Measurements from ENCODE around the gene ARHGAP19.

ARHGAP19 gene

GRCh38 chr10:97332591-97333350, 40.3 kb upstream of the ARHGAP19 start:
- H3K36me3 ChIP-seq (replicated peaks in 1 of 2; ENCODE audit: control insufficient read depth in 2 of 2, insufficient read depth in 2 of 2, low read length in 2 of 2) = peaks cover 0 to 9% of the 10 kb centered on the region in 2 donors
- H2BK12ac ChIP-seq (ENCODE audit: low read length) = no peak overlapping the region
- no peak overlapping the region for H2BK120ac ChIP-seq (ENCODE audit: low read depth, low read length)
- H3K4me1 ChIP-seq (ENCODE audit: control insufficient read depth in 2 of 2, insufficient read depth in 1 of 2, low read depth in 1 of 2, low read length in 2 of 2) = peaks cover 18 to 27% of the 10 kb centered on the region in 2 donors
- H3K4ac ChIP-seq (ENCODE audit: low read length) = no peak overlapping the region
- H4K8ac ChIP-seq (ENCODE audit: low read depth, low read length) = no peak overlapping the region
- no CpG with 5 or more reads among the region's 18 CpGs for WGBS, 2 donors (ENCODE audit: extremely low coverage in 2 of 2, insufficient read length in 2 of 2, insufficient replicate concordance in 1 of 2)
- no peak overlapping the region for H3K18ac ChIP-seq (ENCODE audit: low read length)
- peak overlapping the region; percentile 87 for H2AFZ ChIP-seq (ENCODE audit: low read length)
- peak overlapping the region in 1 of 2 donors; percentile 84 for H3K4me3 ChIP-seq (ENCODE audit: low read length in 2 of 2)
- peaks cover 0 to 24% (median 8%) of the 10 kb centered on the region in 3 experiments for H3K27me3 ChIP-seq (ENCODE audit: control insufficient read depth in 3 of 3, insufficient read depth in 3 of 3, low read depth in 1 of 3, low read length in 3 of 3)
- H3K79me1 ChIP-seq (ENCODE audit: low read depth, low read length) = no peaks in the 10 kb centered on the region
- no peak overlapping the region for H3K27ac ChIP-seq (replicated peaks; ENCODE audit: low read length)
- H3K9me3 ChIP-seq (replicated peaks in 1 of 2; ENCODE audit: control insufficient read depth in 2 of 2, insufficient read depth in 1 of 2, low read depth in 1 of 2, low read length in 2 of 2) = no peaks in the 10 kb centered on the region
- no peak overlapping the region for H4K91ac ChIP-seq (ENCODE audit: low read depth, low read length, poor library complexity)
- no peak overlapping the region for H3K14ac ChIP-seq (ENCODE audit: low read length)
- no peak overlapping the region for H2BK5ac ChIP-seq (ENCODE audit: low read length)
- peak overlapping the region; percentile 89 for H3K4me2 ChIP-seq (ENCODE audit: insufficient read depth, low read length, poor library complexity, severe bottlenecking)
- H3K9ac ChIP-seq (ENCODE audit: low read depth, low read length, poor library complexity) = no peak overlapping the region
- no peak overlapping the region for H3K23ac ChIP-seq (ENCODE audit: low read depth, low read length, poor library complexity)
- H2AK5ac ChIP-seq (ENCODE audit: low read depth, low read length) = no peak overlapping the region
- peak; percentile 33 for DNase-seq (ENCODE audit: low spot score)
- H2BK15ac ChIP-seq (ENCODE audit: low read length) = no peak overlapping the region

GRCh38 chr10:97331153-97331703, 38.8 kb upstream of the ARHGAP19 start:
- Histone ChIP-seq H3K36me3 (replicated peaks in 1 of 2; ENCODE audit: control insufficient read depth in 2 of 2, insufficient read depth in 2 of 2, low read length in 2 of 2) (peaks cover 0 to 9% of the 10 kb centered on the region in 2 donors), H4K8ac (ENCODE audit: low read depth, low read length) (no peak overlapping the region), H2AK5ac (ENCODE audit: low read depth, low read length) (no peak overlapping the region), H3K4me2 (ENCODE audit: insufficient read depth, low read length, poor library complexity, severe bottlenecking) (no peak overlapping the region), H3K4ac (ENCODE audit: low read length) (no peak overlapping the region), H2BK5ac (ENCODE audit: low read length) (no peak overlapping the region), H3K4me3 (ENCODE audit: low read length in 2 of 2) (no peak overlapping the region), H3K14ac (ENCODE audit: low read length) (no peak overlapping the region), H2BK15ac (ENCODE audit: low read length) (no peak overlapping the region), H3K27ac (replicated peaks; ENCODE audit: low read length) (no peak overlapping the region), H4K91ac (ENCODE audit: low read depth, low read length, poor library complexity) (no peak overlapping the region), H2BK12ac (ENCODE audit: low read length) (no peak overlapping the region), H3K9me3 (replicated peaks in 1 of 2; ENCODE audit: control insufficient read depth in 2 of 2, insufficient read depth in 1 of 2, low read depth in 1 of 2, low read length in 2 of 2) (no peaks in the 10 kb centered on the region), H3K9ac (ENCODE audit: low read depth, low read length, poor library complexity) (no peak overlapping the region), H3K27me3 (ENCODE audit: control insufficient read depth in 3 of 3, insufficient read depth in 3 of 3, low read depth in 1 of 3, low read length in 3 of 3) (peaks cover 0 to 24% (median 5%) of the 10 kb centered on the region in 3 experiments), H3K79me1 (ENCODE audit: low read depth, low read length) (no peaks in the 10 kb centered on the region), H3K4me1 (ENCODE audit: control insufficient read depth in 2 of 2, insufficient read depth in 1 of 2, low read depth in 1 of 2, low read length in 2 of 2) (peaks cover 11 to 14% of the 10 kb centered on the region in 2 donors), H2AFZ (ENCODE audit: low read length) (no peak overlapping the region), H2BK120ac (ENCODE audit: low read depth, low read length) (no peak overlapping the region), H3K18ac (ENCODE audit: low read length) (no peak overlapping the region), H3K23ac (ENCODE audit: low read depth, low read length, poor library complexity) (no peak overlapping the region)
- no CpG with 5 or more reads among the region's 6 CpGs for WGBS, 2 donors (ENCODE audit: extremely low coverage in 2 of 2, insufficient read length in 2 of 2, insufficient replicate concordance in 1 of 2)
- DNase-seq (ENCODE audit: low spot score) = no peak

DNA sequence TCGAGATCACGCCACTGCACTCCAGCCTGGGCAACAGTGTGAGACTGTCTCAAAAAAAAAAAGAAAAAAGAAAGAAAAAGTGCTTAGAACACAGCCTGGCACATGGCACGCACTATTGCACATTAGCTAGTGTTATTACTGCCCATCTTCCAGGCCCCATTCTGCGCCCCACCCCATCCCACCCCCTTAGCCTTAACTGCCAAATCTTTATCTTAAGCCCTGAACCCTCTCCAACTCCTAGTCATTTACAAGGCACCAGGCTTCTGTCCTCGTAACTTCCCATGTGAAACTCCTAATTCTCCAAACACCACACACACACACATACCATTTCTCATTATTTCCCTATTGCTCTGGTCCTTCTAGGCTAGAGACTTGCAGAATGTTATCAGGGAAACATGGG, 37.3 kb upstream of the ARHGAP19 start:
- no peak for DNase-seq (ENCODE audit: low spot score)
- H3K27me3 ChIP-seq (ENCODE audit: control insufficient read depth in 3 of 3, insufficient read depth in 3 of 3, low read depth in 1 of 3, low read length in 3 of 3) = peaks cover 0 to 22% (median 0%) of the 10 kb centered on the region in 3 experiments
- H2BK5ac ChIP-seq (ENCODE audit: low read length) = no peak overlapping the region
- H3K27ac ChIP-seq (replicated peaks; ENCODE audit: low read length) = no peak overlapping the region
- no peaks in the 10 kb centered on the region for H3K79me1 ChIP-seq (ENCODE audit: low read depth, low read length)
- H3K36me3 ChIP-seq (replicated peaks in 1 of 2; ENCODE audit: control insufficient read depth in 2 of 2, insufficient read depth in 2 of 2, low read length in 2 of 2) = peaks cover 0 to 9% of the 10 kb centered on the region in 2 donors
- H3K14ac ChIP-seq (ENCODE audit: low read length) = no peak overlapping the region
- no peak overlapping the region for H3K4me2 ChIP-seq (ENCODE audit: insufficient read depth, low read length, poor library complexity, severe bottlenecking)
- no peaks in the 10 kb centered on the region for H3K9me3 ChIP-seq (replicated peaks in 1 of 2; ENCODE audit: control insufficient read depth in 2 of 2, insufficient read depth in 1 of 2, low read depth in 1 of 2, low read length in 2 of 2)
- H3K18ac ChIP-seq (ENCODE audit: low read length) = no peak overlapping the region
- no peak overlapping the region for H2BK15ac ChIP-seq (ENCODE audit: low read length)
- no peak overlapping the region for H4K8ac ChIP-seq (ENCODE audit: low read depth, low read length)
- H3K23ac ChIP-seq (ENCODE audit: low read depth, low read length, poor library complexity) = no peak overlapping the region
- no peak overlapping the region for H3K4me3 ChIP-seq (ENCODE audit: low read length in 2 of 2)
- H2AFZ ChIP-seq (ENCODE audit: low read length) = no peak overlapping the region
- no peak overlapping the region for H3K9ac ChIP-seq (ENCODE audit: low read depth, low read length, poor library complexity)
- no peak overlapping the region for H2BK12ac ChIP-seq (ENCODE audit: low read length)
- no CpG with 5 or more reads among the region's 5 CpGs for WGBS, 2 donors (ENCODE audit: extremely low coverage in 2 of 2, insufficient read length in 2 of 2, insufficient replicate concordance in 1 of 2)
- no peak overlapping the region for H2AK5ac ChIP-seq (ENCODE audit: low read depth, low read length)
- H4K91ac ChIP-seq (ENCODE audit: low read depth, low read length, poor library complexity) = no peak overlapping the region
- no peak overlapping the region for H3K4ac ChIP-seq (ENCODE audit: low read length)
- H2BK120ac ChIP-seq (ENCODE audit: low read depth, low read length) = no peak overlapping the region
- H3K4me1 ChIP-seq (ENCODE audit: control insufficient read depth in 2 of 2, insufficient read depth in 1 of 2, low read depth in 1 of 2, low read length in 2 of 2) = peaks cover 11 to 13% of the 10 kb centered on the region in 2 donors

GRCh38 chr10:97328646-97329453, 36.4 kb upstream of the ARHGAP19 start:
- no peak overlapping the region for H3K27ac ChIP-seq (replicated peaks; ENCODE audit: low read length)
- no peak overlapping the region for H3K4ac ChIP-seq (ENCODE audit: low read length)
- no peaks in the 10 kb centered on the region for H3K9me3 ChIP-seq (replicated peaks in 1 of 2; ENCODE audit: control insufficient read depth in 2 of 2, insufficient read depth in 1 of 2, low read depth in 1 of 2, low read length in 2 of 2)
- peaks cover 0 to 9% of the 10 kb centered on the region in 2 donors for H3K36me3 ChIP-seq (replicated peaks in 1 of 2; ENCODE audit: control insufficient read depth in 2 of 2, insufficient read depth in 2 of 2, low read length in 2 of 2)
- peaks cover 0 to 20% (median 0%) of the 10 kb centered on the region in 3 experiments for H3K27me3 ChIP-seq (ENCODE audit: control insufficient read depth in 3 of 3, insufficient read depth in 3 of 3, low read depth in 1 of 3, low read length in 3 of 3)
- H2AFZ ChIP-seq (ENCODE audit: low read length) = no peak overlapping the region
- no peak overlapping the region for H4K8ac ChIP-seq (ENCODE audit: low read depth, low read length)
- no peak overlapping the region for H2AK5ac ChIP-seq (ENCODE audit: low read depth, low read length)
- H3K14ac ChIP-seq (ENCODE audit: low read length) = no peak overlapping the region
- peaks cover 11 to 13% of the 10 kb centered on the region in 2 donors for H3K4me1 ChIP-seq (ENCODE audit: control insufficient read depth in 2 of 2, insufficient read depth in 1 of 2, low read depth in 1 of 2, low read length in 2 of 2)
- H2BK120ac ChIP-seq (ENCODE audit: low read depth, low read length) = no peak overlapping the region
- H3K18ac ChIP-seq (ENCODE audit: low read length) = no peak overlapping the region
- no CpG with 5 or more reads among the region's 3 CpGs for WGBS, 2 donors (ENCODE audit: extremely low coverage in 2 of 2, insufficient read length in 2 of 2, insufficient replicate concordance in 1 of 2)
- H3K23ac ChIP-seq (ENCODE audit: low read depth, low read length, poor library complexity) = no peak overlapping the region
- H3K4me3 ChIP-seq (ENCODE audit: low read length in 2 of 2) = no peak overlapping the region
- H2BK5ac ChIP-seq (ENCODE audit: low read length) = no peak overlapping the region
- no peak overlapping the region for H2BK15ac ChIP-seq (ENCODE audit: low read length)
- H2BK12ac ChIP-seq (ENCODE audit: low read length) = no peak overlapping the region
- no peak overlapping the region for H4K91ac ChIP-seq (ENCODE audit: low read depth, low read length, poor library complexity)
- H3K9ac ChIP-seq (ENCODE audit: low read depth, low read length, poor library complexity) = no peak overlapping the region
- H3K4me2 ChIP-seq (ENCODE audit: insufficient read depth, low read length, poor library complexity, severe bottlenecking) = no peak overlapping the region
- no peak for DNase-seq (ENCODE audit: low spot score)
- H3K79me1 ChIP-seq (ENCODE audit: low read depth, low read length) = no peaks in the 10 kb centered on the region

All from neuronal stem cell (in vitro differentiated cells).